Activated naive CD8-positive, alpha-beta T cell (primary cell): Measurements from ENCODE around the gene GLTP.
"Not testable (repeated sequence)": the region's sequence is repeated elsewhere in the genome, so short reads cannot be mapped to it uniquely, and the experiment has no call there.

Experiments used
- H3K27ac Mint-ChIP-seq: one replicate; pipeline ENCODE4 v1.8.0; 2021; ENCODE audit warnings: mixed read lengths
- H3K27me3 Mint-ChIP-seq: one replicate; pipeline ENCODE4 v1.8.0; 2021; ENCODE audit warnings: mixed read lengths
- H3K36me3 Mint-ChIP-seq: one replicate; pipeline ENCODE4 v1.8.0; 2021; ENCODE audit warnings: mixed read lengths
- H3K4me1 Mint-ChIP-seq: one replicate; pipeline ENCODE4 v1.8.0; 2021; ENCODE audit warnings: low read depth, mixed read lengths
- H3K4me3 Mint-ChIP-seq: one replicate; pipeline ENCODE4 v1.8.0; 2021; ENCODE audit warnings: mild to moderate bottlenecking, mixed read lengths
- H3K9me3 Mint-ChIP-seq: one replicate; pipeline ENCODE4 v1.8.0; 2021; ENCODE audit warnings: low read depth, mixed read lengths

Gene GLTP

GRCh38 chr12:109880043-109880931 is at the start of gene GLTP:
Gene GLTP (minus strand): TSS chr12:109880541. CDS start chr12:109880374, 167 bp downstream.
- no peaks in the 10 kb centered on the region for H3K36me3 Mint-ChIP-seq
- no peaks in the 10 kb centered on the region for H3K9me3 Mint-ChIP-seq
- H3K4me3 Mint-ChIP-seq = peak within 1 kb of the TSS; percentile 95
- peak within 1 kb of the TSS; percentile 87 for H3K27ac Mint-ChIP-seq
- H3K27me3 Mint-ChIP-seq = no peaks in the 10 kb centered on the region
- H3K4me1 Mint-ChIP-seq = peaks cover 53% of the 10 kb centered on the region

- not testable (repeated sequence) for H3K27ac Mint-ChIP-seq, H3K9me3 Mint-ChIP-seq, H3K4me1 Mint-ChIP-seq, H3K27me3 Mint-ChIP-seq, H3K4me3 Mint-ChIP-seq, H3K36me3 Mint-ChIP-seq
These were observed 49.0 kb upstream of the GLTP start for GRCh38 chr12:109929326-109929725.

GRCh38 chr12:109928058-109928656 is 47.8 kb upstream of the GLTP start:
- H3K27me3 Mint-ChIP-seq = no peaks in the 10 kb centered on the region
- peaks cover 4% of the 10 kb centered on the region for H3K36me3 Mint-ChIP-seq
- H3K4me3 Mint-ChIP-seq = no peak overlapping the region

GRCh38 chr12:109927622-109928021 is 47.3 kb upstream of the GLTP start:
- no peaks in the 10 kb centered on the region for H3K4me1 Mint-ChIP-seq
- H3K27ac Mint-ChIP-seq = peak overlapping the region; percentile 47
- no peaks in the 10 kb centered on the region for H3K9me3 Mint-ChIP-seq
- H3K4me3 Mint-ChIP-seq = no peak overlapping the region
- H3K36me3 Mint-ChIP-seq = peaks cover 4% of the 10 kb centered on the region
- H3K27me3 Mint-ChIP-seq = no peaks in the 10 kb centered on the region

More at GRCh38 chr12:109928058-109928656, 47.8 kb upstream of the GLTP start:
- Mint-ChIP-seq H3K27ac (no peak overlapping the region), H3K9me3 (no peaks in the 10 kb centered on the region), H3K4me1 (no peaks in the 10 kb centered on the region)

GRCh38 chr12:109926488-109927210 is 46.3 kb upstream of the GLTP start:
- peaks cover 6% of the 10 kb centered on the region for H3K36me3 Mint-ChIP-seq
- no peaks in the 10 kb centered on the region for H3K9me3 Mint-ChIP-seq
- H3K27ac Mint-ChIP-seq = no peak overlapping the region

GRCh38 chr12:109926016-109926415 is 45.7 kb upstream of the GLTP start:
- H3K4me1 Mint-ChIP-seq = no peaks in the 10 kb centered on the region
- H3K27me3 Mint-ChIP-seq = no peaks in the 10 kb centered on the region
- H3K27ac Mint-ChIP-seq = no peak overlapping the region
- peaks cover 7% of the 10 kb centered on the region for H3K36me3 Mint-ChIP-seq
- H3K4me3 Mint-ChIP-seq = no peak overlapping the region
- no peaks in the 10 kb centered on the region for H3K9me3 Mint-ChIP-seq

More at GRCh38 chr12:109926488-109927210, 46.3 kb upstream of the GLTP start:
- Mint-ChIP-seq H3K4me3 (no peak overlapping the region), H3K27me3 (no peaks in the 10 kb centered on the region), H3K4me1 (no peaks in the 10 kb centered on the region)

GRCh38 chr12:109925185-109925840 is 45.0 kb upstream of the GLTP start:
- Mint-ChIP-seq H3K4me3 (no peak overlapping the region), H3K36me3 (peaks cover 10% of the 10 kb centered on the region), H3K27me3 (no peaks in the 10 kb centered on the region), H3K4me1 (no peaks in the 10 kb centered on the region), H3K9me3 (no peaks in the 10 kb centered on the region), H3K27ac (no peak overlapping the region)

- H3K9me3 Mint-ChIP-seq = no peaks in the 10 kb centered on the region
- no peak overlapping the region for H3K4me3 Mint-ChIP-seq
- no peaks in the 10 kb centered on the region for H3K4me1 Mint-ChIP-seq
- H3K36me3 Mint-ChIP-seq = peaks cover 6% of the 10 kb centered on the region
- no peak overlapping the region for H3K27ac Mint-ChIP-seq
- no peaks in the 10 kb centered on the region for H3K27me3 Mint-ChIP-seq
These were observed 43.3 kb upstream of the GLTP start for GRCh38 chr12:109923481-109924245.

- H3K27ac Mint-ChIP-seq = no peak overlapping the region
These were observed 42.7 kb upstream of the GLTP start for GRCh38 chr12:109923038-109923437.

GRCh38 chr12:109921982-109922381 is 41.6 kb upstream of the GLTP start:
- no peaks in the 10 kb centered on the region for H3K9me3 Mint-ChIP-seq
- H3K4me3 Mint-ChIP-seq = no peak overlapping the region
- peaks cover 9% of the 10 kb centered on the region for H3K36me3 Mint-ChIP-seq
- no peaks in the 10 kb centered on the region for H3K4me1 Mint-ChIP-seq
- no peaks in the 10 kb centered on the region for H3K27me3 Mint-ChIP-seq
- no peak overlapping the region for H3K27ac Mint-ChIP-seq

More at GRCh38 chr12:109923038-109923437, 42.7 kb upstream of the GLTP start:
- Mint-ChIP-seq H3K36me3 (peaks cover 6% of the 10 kb centered on the region), H3K27me3 (no peaks in the 10 kb centered on the region), H3K4me1 (no peaks in the 10 kb centered on the region), H3K9me3 (no peaks in the 10 kb centered on the region), H3K4me3 (no peak overlapping the region)

- Mint-ChIP-seq H3K27ac (no peak overlapping the region), H3K9me3 (no peaks in the 10 kb centered on the region), H3K27me3 (no peaks in the 10 kb centered on the region), H3K36me3 (peaks cover 9% of the 10 kb centered on the region), H3K4me3 (no peak overlapping the region), H3K4me1 (no peaks in the 10 kb centered on the region)
These were observed 40.0 kb upstream of the GLTP start for GRCh38 chr12:109920261-109920780.

GRCh38 chr12:109919456-109919855 is 39.1 kb upstream of the GLTP start:
- Mint-ChIP-seq H3K27ac (no peak overlapping the region), H3K36me3 (peaks cover 9% of the 10 kb centered on the region), H3K4me1 (no peaks in the 10 kb centered on the region), H3K27me3 (no peaks in the 10 kb centered on the region), H3K4me3 (no peak overlapping the region), H3K9me3 (no peaks in the 10 kb centered on the region)

- Mint-ChIP-seq H3K9me3 (no peaks in the 10 kb centered on the region), H3K36me3 (peaks cover 6% of the 10 kb centered on the region), H3K4me1 (no peaks in the 10 kb centered on the region), H3K27ac (no peak overlapping the region), H3K4me3 (no peak overlapping the region), H3K27me3 (no peaks in the 10 kb centered on the region)
These were observed 35.7 kb upstream of the GLTP start for GRCh38 chr12:109916045-109916444.
